ENCODE measurements around the gene ATP5ME.

GRCh38 chr4:671769-672168, 2.3 kb downstream of the ATP5ME start:
- TF ChIP-seq REST (IDR thresholded peaks at IDR 0.05; ENCODE audit: low read depth) (no peak), ZBTB7A (IDR thresholded peaks at IDR 0.05; ENCODE audit: low read depth) (no peak), RAD21 (IDR thresholded peaks at IDR 0.05; ENCODE audit: low read depth) (no peak), TAF1 (IDR thresholded peaks at IDR 0.05; ENCODE audit: low read depth) (no peak), MAX (IDR thresholded peaks at IDR 0.05) (no peak), CEBPB (IDR thresholded peaks at IDR 0.05) (no peak), TEAD4 (IDR thresholded peaks at IDR 0.05) (no peak), EP300 (IDR thresholded peaks at IDR 0.05; ENCODE audit: borderline replicate concordance) (no peak), YY1 (IDR thresholded peaks at IDR 0.05; ENCODE audit: low read depth) (no peak), TCF12 (IDR thresholded peaks at IDR 0.05; ENCODE audit: low read depth) (no peak), EGR1 (IDR thresholded peaks at IDR 0.05) (no peak), FOXM1 (IDR thresholded peaks at IDR 0.05; ENCODE audit: borderline replicate concordance, low read depth) (no peak)

Data from Ishikawa (cell line).